PC-3 (cell line): Measurements from ENCODE around the gene SIPA1L3.

Source experiments
- EZH2 ChIP-seq: fragments of 300-600 bp; sonication (generic); IDR thresholded peaks from one replicate; pipeline ENCODE4 v1.6.1; 2017; ENCODE audit warnings: antibody characterized with exemption, mild to moderate bottlenecking, low read length; ENCODE audit not compliant: unreplicated experiment
- EZH2phosphoT487 ChIP-seq: fragments of 300-600 bp; sonication (generic); IDR thresholded peaks from 2 replicates; pipeline ENCODE4 v1.6.1; 2018; ENCODE audit warnings: mild to moderate bottlenecking, antibody characterized with exemption, low read length, borderline replicate concordance
- TF ChIP-seq, protein P1 (sequence below): fragments of 300-600 bp; sonication (generic); conservative IDR thresholded peaks from 2 replicates; pipeline ENCODE4 v1.5.1; 2017; ENCODE audit warnings: antibody characterized with exemption, low read depth, mild to moderate bottlenecking, low read length

- TF ChIP-seq, protein P1, sequence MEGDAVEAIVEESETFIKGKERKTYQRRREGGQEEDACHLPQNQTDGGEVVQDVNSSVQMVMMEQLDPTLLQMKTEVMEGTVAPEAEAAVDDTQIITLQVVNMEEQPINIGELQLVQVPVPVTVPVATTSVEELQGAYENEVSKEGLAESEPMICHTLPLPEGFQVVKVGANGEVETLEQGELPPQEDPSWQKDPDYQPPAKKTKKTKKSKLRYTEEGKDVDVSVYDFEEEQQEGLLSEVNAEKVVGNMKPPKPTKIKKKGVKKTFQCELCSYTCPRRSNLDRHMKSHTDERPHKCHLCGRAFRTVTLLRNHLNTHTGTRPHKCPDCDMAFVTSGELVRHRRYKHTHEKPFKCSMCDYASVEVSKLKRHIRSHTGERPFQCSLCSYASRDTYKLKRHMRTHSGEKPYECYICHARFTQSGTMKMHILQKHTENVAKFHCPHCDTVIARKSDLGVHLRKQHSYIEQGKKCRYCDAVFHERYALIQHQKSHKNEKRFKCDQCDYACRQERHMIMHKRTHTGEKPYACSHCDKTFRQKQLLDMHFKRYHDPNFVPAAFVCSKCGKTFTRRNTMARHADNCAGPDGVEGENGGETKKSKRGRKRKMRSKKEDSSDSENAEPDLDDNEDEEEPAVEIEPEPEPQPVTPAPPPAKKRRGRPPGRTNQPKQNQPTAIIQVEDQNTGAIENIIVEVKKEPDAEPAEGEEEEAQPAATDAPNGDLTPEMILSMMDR: no peak
- TF ChIP-seq EZH2: no peak
- TF ChIP-seq EZH2phosphoT487: no peak
These were observed 154.3 kb downstream of the SIPA1L3 start for GRCh38 chr19:38061294-38061693.
